LNCaP clone FGC (cell line): ENCODE measurements around the gene ITGB6.
A peak's percentile ranks its signal among the peaks of the same experiment; 100 is the strongest.

ENCODE experiments used
- DNase-seq: peaks from one replicate; pipeline ENCODE4 v3.0.0-alpha.2; 2011; ENCODE audit warnings: low read depth
- H3K4me3 ChIP-seq: 2 replicates; pipeline ENCODE4 v1.5.1; 2011; ENCODE audit warnings: mild to moderate bottlenecking, low read depth, low read length, control low read depth
- CTCF ChIP-seq: IDR thresholded peaks from 2 replicates; pipeline ENCODE4 v1.5.1; 2012; ENCODE audit warnings: mild to moderate bottlenecking; ENCODE audit not compliant: control insufficient read depth, insufficient read depth; ENCODE audit errors: extremely low read depth

The ITGB6 gene

DNA sequence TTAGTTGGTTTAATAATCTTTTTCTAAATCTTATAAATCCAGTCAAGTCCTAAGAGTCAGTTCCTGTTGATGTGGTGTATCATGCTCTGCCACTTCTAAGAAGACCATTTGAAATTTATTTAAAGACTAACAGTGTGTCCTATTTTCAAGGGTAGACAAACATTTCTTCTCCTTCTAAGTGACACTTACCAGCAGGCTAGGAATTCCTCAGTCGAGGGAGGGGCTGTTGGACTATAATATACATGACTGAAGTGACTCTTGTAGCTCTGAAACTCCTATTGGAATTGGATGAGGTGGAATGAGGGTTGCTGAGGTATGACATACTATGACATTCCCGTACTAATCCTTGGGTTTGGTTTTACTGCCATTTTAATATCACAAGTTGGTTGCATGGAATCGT, 30.6 kb downstream of the ITGB6 start:
- no peak for TF ChIP-seq CTCF
- H3K4me3 ChIP-seq: no peak overlapping the region
- DNase-seq: no peak

DNA sequence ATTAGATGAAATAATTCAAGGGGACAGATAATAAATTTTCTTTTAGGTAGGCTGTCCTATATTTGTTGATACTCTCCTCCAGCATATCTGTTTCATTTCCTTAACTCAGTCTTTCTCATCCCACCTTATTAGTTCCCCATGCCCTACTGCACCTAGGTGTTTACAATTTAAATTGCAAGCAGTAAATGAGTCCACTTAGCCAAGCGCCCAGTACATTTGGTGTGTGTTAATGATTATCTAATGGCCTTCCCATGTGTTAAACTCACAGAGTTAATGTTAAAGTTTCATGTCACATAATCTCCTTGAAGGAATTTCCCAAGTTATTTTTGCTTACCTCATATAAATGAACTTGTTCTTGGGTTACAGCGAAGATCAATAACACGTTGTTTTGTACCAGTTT, 31.2 kb downstream of the ITGB6 start:
- no peak for TF ChIP-seq CTCF
- H3K4me3 ChIP-seq: no peak overlapping the region
- DNase-seq: no peak

- no peak for DNase-seq
- no peak overlapping the region for H3K4me3 ChIP-seq
- TF ChIP-seq CTCF: no peak
Observed at GRCh38 chr2:160167089-160167740, 32.9 kb downstream of the ITGB6 start.

GRCh38 chr2:160165996-160166395, 34.1 kb downstream of the ITGB6 start:
- peak; percentile 70 for DNase-seq
- TF ChIP-seq CTCF: no peak
- no peak overlapping the region for H3K4me3 ChIP-seq

DNA sequence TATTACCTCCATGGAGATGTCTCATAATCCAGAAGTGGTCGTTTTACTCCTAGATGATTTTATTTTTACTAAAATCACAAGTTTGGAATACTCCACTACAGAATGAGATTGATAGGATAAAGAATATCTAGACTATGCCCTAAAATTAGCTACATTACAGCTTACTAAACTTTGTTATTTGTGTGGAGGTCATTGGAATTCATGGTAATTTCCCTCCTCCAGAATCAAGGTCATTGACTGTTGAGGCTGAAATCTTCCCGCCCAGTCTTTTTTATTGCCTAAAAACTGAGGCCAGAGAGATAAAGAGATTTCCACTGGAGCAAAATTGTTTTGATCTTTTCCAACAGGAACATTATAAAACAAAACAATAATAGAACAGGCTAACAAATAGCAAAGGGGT, 35.0 kb downstream of the ITGB6 start:
- no peak for TF ChIP-seq CTCF
- no peak for DNase-seq

DNA sequence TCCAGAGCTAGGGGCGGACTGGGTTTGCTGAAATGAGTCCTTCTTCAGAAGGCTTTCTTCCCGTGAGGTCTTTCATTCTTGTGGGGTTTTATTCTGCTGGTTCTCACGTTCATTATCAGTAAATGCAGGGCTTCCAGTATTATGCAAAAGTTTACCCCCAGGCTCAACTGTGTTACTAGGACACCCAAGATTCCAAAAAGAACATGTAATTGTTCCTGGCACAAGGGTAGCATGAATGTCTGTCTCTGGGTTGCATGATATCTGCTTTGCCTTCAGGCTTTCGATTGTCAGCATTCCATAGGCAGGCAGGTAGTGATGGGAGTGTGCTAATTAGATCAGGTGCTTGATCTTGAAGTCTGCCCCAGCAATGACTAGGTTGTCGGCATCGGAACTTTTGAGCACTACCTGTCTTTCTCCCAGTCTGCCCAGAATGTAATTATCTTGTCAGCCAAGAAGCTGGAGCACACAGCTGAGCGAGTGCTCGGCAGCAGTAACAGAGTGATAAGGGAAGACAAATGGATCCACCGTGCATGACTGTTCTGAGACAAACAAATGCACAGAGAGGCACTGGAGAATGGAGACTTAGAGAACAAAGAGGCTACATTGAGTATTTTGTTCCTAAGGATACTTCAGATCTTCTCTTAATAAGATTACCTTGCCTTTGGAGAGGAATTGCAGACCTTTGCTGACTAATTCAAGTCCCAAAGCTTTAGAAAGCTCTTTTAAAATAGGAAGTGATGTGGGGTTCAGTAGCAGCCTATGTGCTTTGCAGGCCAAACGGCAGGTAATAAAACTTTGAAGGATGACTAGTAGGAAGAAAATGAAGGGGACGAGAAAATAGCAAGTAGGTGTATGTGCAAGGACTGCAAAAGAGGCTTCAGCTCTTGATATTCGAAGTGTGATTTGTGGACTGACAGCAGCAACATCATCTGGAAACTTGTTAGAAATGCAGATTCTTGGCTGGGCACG, 41.9 kb downstream of the ITGB6 start:
- no peak for TF ChIP-seq CTCF
- H3K4me3 ChIP-seq: no peak overlapping the region
- no peak for DNase-seq

More for the DNA sequence above, 35.0 kb downstream of the ITGB6 start:
- H3K4me3 ChIP-seq: no peak overlapping the region
